HepG2 (cell line): ENCODE data around the gene RAB34. TPM values are rescaled to one million over a fixed set of nuclear protein-coding genes. Genes with fewer than 3 reads are reported as not detected.

Source experiments
- DMAP1 ChIP-seq: IDR thresholded peaks from 2 replicates; pipeline ENCODE4 v1.6.1; 2016
- DPF2 ChIP-seq: sonication (generic); formaldehyde crosslinking; IDR thresholded peaks from 2 replicates; pipeline ENCODE4 v1.4.0; 2020; ENCODE audit warnings: mild to moderate bottlenecking, low read depth, missing genetic modification reagents, borderline replicate concordance
- E2F2 ChIP-seq: sonication (generic); formaldehyde crosslinking; IDR thresholded peaks from 2 replicates; pipeline ENCODE4 v1.4.0; 2020; ENCODE audit warnings: missing genetic modification reagents, borderline replicate concordance
- RBAK ChIP-seq: sonication (generic); formaldehyde crosslinking; IDR thresholded peaks from 2 replicates; pipeline ENCODE4 v1.5.1; 2020; ENCODE audit warnings: mild to moderate bottlenecking, missing genetic modification reagents
- ZMYM2 ChIP-seq: sonication (generic); formaldehyde crosslinking; IDR thresholded peaks from 2 replicates; pipeline ENCODE4 v1.8.0; 2022; ENCODE audit warnings: mild to moderate bottlenecking, missing genetic modification reagents
- ZNF124 ChIP-seq: sonication (generic); formaldehyde crosslinking; IDR thresholded peaks from 2 replicates; pipeline ENCODE4 v1.4.0; 2020; ENCODE audit warnings: missing genetic modification reagents
- ZNF430 ChIP-seq: sonication (generic); formaldehyde crosslinking; IDR thresholded peaks from 2 replicates; pipeline ENCODE4 v1.9.0; 2021; ENCODE audit warnings: mild to moderate bottlenecking, missing genetic modification reagents
- ZNF878 ChIP-seq: sonication (generic); formaldehyde crosslinking; IDR thresholded peaks from 2 replicates; pipeline ENCODE4 v1.8.1; 2023; ENCODE audit warnings: mild to moderate bottlenecking, missing genetic modification reagents, moderate library complexity
- polyA plus RNA-seq, 8 experiments: library from polyadenylated mRNA; depleted of rRNA in 3 of 8; stranded (reverse) in 7 of 8; unstranded in 1 of 8; fragments of >200 nt; fragmentation: Illumina TruSeq in 4 of 8; extraction: Trizol in 4 of 8; gene quantifications; 2 replicates each; pipeline versions ENCODE4 v1.2.1 to v1.2.3, GENCODE V29; 2011 to 2016; ENCODE audit warnings: low read depth in 4 of 8, missing spikeins in 1 of 8, mixed read lengths in 1 of 8; ENCODE audit not compliant: insufficient read depth in 1 of 8
- total RNA-seq, 5 experiments: library from RNA; depleted of rRNA; stranded (reverse); fragments of >200 nt; fragmentation: Illumina TruSeq; extraction: Trizol; gene quantifications; 2 replicates each; pipeline ENCODE4 v1.2.3, GENCODE V29; 2016; ENCODE audit warnings: low read depth in 1 of 5
- TF ChIP-seq, protein P1 (sequence below): sonication (generic); formaldehyde crosslinking; IDR thresholded peaks from 2 replicates; pipeline ENCODE4 v1.5.0; 2020; ENCODE audit warnings: mild to moderate bottlenecking, missing genetic modification reagents, borderline replicate concordance
- TF ChIP-seq, protein P2 (sequence below), 2 experiments: sonication (generic) in 1 of 2; formaldehyde crosslinking in 1 of 2; IDR thresholded peaks; 2 replicates each; pipeline versions ENCODE4 v1.4.0 to v1.6.1; 2018 to 2020; ENCODE audit warnings: missing genetic modification reagents in 2 of 2, borderline replicate concordance in 1 of 2, low read depth in 1 of 2, mild to moderate bottlenecking in 1 of 2, missing biosample characterization in 1 of 2
- TF ChIP-seq, protein P3 (sequence below): IDR thresholded peaks from 2 replicates; pipeline ENCODE4 v1.6.1; 2016; ENCODE audit warnings: low read depth
- TF ChIP-seq, protein P4 (sequence below): sonication (generic); formaldehyde crosslinking; IDR thresholded peaks from 2 replicates; pipeline ENCODE4 v1.5.0; 2020; ENCODE audit warnings: missing genetic modification reagents, mild to moderate bottlenecking, borderline replicate concordance
- TF ChIP-seq, protein P5 (sequence below): sonication (generic); formaldehyde crosslinking; IDR thresholded peaks from 2 replicates; pipeline ENCODE4 v1.4.0; 2020; ENCODE audit warnings: missing genetic modification reagents, borderline replicate concordance

The RAB34 gene
- total and polyA plus RNA-seq, 2 of the 13 experiments (the other 11 are each of a cell fraction or from before 2014, with no cell fraction given): 0.49 TPM; not detected in 1

GRCh38 chr17:28726627-28727491 lies 9.2 kb upstream of the RAB34 start (continued):
- TF ChIP-seq, protein P1, sequence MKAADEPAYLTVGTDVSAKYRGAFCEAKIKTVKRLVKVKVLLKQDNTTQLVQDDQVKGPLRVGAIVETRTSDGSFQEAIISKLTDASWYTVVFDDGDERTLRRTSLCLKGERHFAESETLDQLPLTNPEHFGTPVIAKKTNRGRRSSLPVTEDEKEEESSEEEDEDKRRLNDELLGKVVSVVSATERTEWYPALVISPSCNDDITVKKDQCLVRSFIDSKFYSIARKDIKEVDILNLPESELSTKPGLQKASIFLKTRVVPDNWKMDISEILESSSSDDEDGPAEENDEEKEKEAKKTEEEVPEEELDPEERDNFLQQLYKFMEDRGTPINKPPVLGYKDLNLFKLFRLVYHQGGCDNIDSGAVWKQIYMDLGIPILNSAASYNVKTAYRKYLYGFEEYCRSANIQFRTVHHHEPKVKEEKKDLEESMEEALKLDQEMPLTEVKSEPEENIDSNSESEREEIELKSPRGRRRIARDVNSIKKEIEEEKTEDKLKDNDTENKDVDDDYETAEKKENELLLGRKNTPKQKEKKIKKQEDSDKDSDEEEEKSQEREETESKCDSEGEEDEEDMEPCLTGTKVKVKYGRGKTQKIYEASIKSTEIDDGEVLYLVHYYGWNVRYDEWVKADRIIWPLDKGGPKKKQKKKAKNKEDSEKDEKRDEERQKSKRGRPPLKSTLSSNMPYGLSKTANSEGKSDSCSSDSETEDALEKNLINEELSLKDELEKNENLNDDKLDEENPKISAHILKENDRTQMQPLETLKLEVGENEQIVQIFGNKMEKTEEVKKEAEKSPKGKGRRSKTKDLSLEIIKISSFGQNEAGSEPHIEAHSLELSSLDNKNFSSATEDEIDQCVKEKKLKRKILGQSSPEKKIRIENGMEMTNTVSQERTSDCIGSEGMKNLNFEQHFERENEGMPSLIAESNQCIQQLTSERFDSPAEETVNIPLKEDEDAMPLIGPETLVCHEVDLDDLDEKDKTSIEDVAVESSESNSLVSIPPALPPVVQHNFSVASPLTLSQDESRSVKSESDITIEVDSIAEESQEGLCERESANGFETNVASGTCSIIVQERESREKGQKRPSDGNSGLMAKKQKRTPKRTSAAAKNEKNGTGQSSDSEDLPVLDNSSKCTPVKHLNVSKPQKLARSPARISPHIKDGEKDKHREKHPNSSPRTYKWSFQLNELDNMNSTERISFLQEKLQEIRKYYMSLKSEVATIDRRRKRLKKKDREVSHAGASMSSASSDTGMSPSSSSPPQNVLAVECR (CRISPR knock-in tag): peak; percentile 86
- TF ChIP-seq, protein P2, sequence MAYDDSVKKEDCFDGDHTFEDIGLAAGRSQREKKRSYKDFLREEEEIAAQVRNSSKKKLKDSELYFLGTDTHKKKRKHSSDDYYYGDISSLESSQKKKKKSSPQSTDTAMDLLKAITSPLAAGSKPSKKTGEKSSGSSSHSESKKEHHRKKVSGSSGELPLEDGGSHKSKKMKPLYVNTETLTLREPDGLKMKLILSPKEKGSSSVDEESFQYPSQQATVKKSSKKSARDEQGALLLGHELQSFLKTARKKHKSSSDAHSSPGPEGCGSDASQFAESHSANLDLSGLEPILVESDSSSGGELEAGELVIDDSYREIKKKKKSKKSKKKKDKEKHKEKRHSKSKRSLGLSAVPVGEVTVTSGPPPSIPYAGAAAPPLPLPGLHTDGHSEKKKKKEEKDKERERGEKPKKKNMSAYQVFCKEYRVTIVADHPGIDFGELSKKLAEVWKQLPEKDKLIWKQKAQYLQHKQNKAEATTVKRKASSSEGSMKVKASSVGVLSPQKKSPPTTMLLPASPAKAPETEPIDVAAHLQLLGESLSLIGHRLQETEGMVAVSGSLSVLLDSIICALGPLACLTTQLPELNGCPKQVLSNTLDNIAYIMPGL (CRISPR knock-in tag; IDR thresholded peaks at IDR 0.05; ENCODE audit: borderline replicate concordance in 1 of 2, low read depth in 1 of 2): peak; percentile 96 to 97
- TF ChIP-seq, protein P3, sequence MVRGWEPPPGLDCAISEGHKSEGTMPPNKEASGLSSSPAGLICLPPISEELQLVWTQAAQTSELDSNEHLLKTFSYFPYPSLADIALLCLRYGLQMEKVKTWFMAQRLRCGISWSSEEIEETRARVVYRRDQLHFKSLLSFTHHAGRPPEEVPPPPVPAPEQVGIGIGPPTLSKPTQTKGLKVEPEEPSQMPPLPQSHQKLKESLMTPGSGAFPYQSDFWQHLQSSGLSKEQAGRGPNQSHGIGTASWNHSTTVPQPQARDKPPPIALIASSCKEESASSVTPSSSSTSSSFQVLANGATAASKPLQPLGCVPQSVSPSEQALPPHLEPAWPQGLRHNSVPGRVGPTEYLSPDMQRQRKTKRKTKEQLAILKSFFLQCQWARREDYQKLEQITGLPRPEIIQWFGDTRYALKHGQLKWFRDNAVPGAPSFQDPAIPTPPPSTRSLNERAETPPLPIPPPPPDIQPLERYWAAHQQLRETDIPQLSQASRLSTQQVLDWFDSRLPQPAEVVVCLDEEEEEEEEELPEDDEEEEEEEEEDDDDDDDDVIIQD (CRISPR knock-in tag): no peak; the same call in 1 of the 2 replicates
- TF ChIP-seq, protein P4, sequence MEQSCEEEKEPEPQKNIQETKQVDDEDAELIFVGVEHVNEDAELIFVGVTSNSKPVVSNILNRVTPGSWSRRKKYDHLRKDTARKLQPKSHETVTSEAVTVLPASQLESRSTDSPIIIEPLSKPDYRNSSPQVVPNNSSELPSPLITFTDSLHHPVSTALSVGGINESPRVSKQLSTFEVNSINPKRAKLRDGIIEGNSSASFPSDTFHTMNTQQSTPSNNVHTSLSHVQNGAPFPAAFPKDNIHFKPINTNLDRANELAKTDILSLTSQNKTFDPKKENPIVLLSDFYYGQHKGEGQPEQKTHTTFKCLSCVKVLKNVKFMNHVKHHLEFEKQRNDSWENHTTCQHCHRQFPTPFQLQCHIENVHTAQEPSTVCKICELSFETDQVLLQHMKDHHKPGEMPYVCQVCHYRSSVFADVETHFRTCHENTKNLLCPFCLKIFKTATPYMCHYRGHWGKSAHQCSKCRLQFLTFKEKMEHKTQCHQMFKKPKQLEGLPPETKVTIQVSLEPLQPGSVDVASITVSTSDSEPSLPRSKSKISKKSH (CRISPR knock-in tag): no peak; the same call in 1 of the 2 replicates
- TF ChIP-seq E2F2 (CRISPR knock-in tag): peak; percentile 21; the same call in 1 of the 2 replicates
- TF ChIP-seq ZNF878 (CRISPR knock-in tag): no peak
- no peak for TF ChIP-seq ZMYM2 (CRISPR knock-in tag)
- TF ChIP-seq ZNF430 (CRISPR knock-in tag): peak; percentile 34; the same call in 1 of the 2 replicates
- TF ChIP-seq ZNF124: peak; percentile 78; the same call in 1 of the 2 replicates
- no peak for TF ChIP-seq DPF2 (CRISPR knock-in tag)
- TF ChIP-seq, protein P5, sequence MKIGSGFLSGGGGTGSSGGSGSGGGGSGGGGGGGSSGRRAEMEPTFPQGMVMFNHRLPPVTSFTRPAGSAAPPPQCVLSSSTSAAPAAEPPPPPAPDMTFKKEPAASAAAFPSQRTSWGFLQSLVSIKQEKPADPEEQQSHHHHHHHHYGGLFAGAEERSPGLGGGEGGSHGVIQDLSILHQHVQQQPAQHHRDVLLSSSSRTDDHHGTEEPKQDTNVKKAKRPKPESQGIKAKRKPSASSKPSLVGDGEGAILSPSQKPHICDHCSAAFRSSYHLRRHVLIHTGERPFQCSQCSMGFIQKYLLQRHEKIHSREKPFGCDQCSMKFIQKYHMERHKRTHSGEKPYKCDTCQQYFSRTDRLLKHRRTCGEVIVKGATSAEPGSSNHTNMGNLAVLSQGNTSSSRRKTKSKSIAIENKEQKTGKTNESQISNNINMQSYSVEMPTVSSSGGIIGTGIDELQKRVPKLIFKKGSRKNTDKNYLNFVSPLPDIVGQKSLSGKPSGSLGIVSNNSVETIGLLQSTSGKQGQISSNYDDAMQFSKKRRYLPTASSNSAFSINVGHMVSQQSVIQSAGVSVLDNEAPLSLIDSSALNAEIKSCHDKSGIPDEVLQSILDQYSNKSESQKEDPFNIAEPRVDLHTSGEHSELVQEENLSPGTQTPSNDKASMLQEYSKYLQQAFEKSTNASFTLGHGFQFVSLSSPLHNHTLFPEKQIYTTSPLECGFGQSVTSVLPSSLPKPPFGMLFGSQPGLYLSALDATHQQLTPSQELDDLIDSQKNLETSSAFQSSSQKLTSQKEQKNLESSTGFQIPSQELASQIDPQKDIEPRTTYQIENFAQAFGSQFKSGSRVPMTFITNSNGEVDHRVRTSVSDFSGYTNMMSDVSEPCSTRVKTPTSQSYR (CRISPR knock-in tag): peak; percentile 59
- no peak for TF ChIP-seq RBAK (CRISPR knock-in tag)
- TF ChIP-seq DMAP1 (CRISPR knock-in tag): no peak
